Endothelial cell of umbilical vein (primary cell): ENCODE measurements around the gene SLC25A40.

Source experiments
- POLR2A ChIP-seq: IDR thresholded peaks from 2 replicates; pipeline ENCODE4 v1.6.1; 2012; ENCODE audit warnings: low read depth, mild to moderate bottlenecking, control low read depth, low read length
- TF ChIP-seq, protein P1 (sequence below), 2 donors: IDR thresholded peaks; 1 replicate in 1 of 2; 2 replicates in 1 of 2; pipeline ENCODE4 v1.5.1; 2011; ENCODE audit warnings: low read length in 2 of 2, mild to moderate bottlenecking in 2 of 2, moderate library complexity in 2 of 2, control low read depth in 1 of 2, inconsistent platforms in 1 of 2, low read depth in 1 of 2; ENCODE audit not compliant: insufficient read depth in 1 of 2; ENCODE audit errors: extremely low read depth in 1 of 2

DNA sequence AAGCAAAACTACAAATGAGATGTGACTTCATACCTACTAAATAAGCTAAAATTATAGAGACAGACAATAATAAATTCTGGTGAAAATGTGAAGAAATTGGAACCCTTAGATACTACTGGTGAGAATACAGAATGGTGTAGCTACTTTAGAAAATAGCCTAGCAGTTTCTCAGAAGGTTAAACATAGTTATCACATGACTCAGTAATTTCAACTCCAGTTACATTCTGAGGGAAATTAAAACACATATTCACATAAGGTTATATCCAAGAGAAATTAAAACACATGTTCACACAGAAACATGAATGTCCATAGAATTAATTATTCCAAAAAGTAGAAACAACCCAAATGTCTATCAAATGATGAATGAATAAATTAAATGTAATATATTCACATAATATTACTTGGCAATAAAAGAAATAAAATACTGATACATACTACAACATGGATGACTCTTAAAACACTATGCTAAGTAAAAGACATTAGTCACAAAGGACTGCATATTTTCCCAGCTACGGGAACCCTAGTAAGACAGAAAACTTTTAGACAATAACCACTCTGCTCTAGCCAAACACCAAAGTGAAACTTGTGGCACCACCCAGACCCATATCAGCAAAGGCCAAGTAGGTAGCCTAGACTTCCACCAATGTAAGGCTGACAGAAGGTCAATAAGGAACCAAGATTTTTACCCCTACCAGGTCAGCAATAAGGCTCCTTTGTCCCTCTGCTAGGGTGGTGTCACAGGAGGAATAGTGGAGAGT lies 25.1 kb downstream of the SLC25A40 start:
- TF ChIP-seq POLR2A = no peak
- TF ChIP-seq, protein P1, sequence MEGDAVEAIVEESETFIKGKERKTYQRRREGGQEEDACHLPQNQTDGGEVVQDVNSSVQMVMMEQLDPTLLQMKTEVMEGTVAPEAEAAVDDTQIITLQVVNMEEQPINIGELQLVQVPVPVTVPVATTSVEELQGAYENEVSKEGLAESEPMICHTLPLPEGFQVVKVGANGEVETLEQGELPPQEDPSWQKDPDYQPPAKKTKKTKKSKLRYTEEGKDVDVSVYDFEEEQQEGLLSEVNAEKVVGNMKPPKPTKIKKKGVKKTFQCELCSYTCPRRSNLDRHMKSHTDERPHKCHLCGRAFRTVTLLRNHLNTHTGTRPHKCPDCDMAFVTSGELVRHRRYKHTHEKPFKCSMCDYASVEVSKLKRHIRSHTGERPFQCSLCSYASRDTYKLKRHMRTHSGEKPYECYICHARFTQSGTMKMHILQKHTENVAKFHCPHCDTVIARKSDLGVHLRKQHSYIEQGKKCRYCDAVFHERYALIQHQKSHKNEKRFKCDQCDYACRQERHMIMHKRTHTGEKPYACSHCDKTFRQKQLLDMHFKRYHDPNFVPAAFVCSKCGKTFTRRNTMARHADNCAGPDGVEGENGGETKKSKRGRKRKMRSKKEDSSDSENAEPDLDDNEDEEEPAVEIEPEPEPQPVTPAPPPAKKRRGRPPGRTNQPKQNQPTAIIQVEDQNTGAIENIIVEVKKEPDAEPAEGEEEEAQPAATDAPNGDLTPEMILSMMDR (IDR thresholded peaks at IDR 0.05; ENCODE audit: extremely low read depth in 1 of 2, insufficient read depth in 1 of 2, low read depth in 1 of 2, low read length in 2 of 2) = no peak
